ENCODE results near the gene EFNA5.

Gene EFNA5

DNA sequence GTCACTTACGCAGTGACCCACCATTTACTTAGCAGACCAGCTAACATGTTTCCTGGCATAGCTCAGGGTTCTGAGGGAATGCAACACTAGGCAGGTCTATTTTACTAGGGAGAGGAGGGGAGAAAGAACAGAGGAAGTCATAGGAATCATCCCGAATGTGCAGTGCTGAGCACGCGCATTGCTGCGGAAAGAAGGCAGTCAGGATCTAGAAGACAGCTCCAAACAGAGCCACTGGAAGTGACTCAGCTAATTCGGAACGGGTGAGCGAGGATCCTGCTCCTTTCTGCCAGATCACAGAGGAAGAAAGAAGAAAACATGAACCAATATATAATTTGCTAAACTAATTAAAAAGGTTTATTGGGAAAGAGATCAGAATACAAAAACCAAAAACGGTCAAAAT, 339.8 kb downstream of the EFNA5 start:
- Histone ChIP-seq H3K27me3 (ENCODE audit: insufficient read depth, low read length) (no peaks in the 10 kb centered on the region), H3K4me1 (ENCODE audit: insufficient read depth, low read length) (no peaks in the 10 kb centered on the region), H3K27ac (ENCODE audit: low read length) (no peak overlapping the region), H3K36me3 (ENCODE audit: insufficient read depth, low read depth, low read length) (no peaks in the 10 kb centered on the region), H3K4me3 (ENCODE audit: low read length) (no peak overlapping the region), H3K9me3 (ENCODE audit: insufficient read depth, low read depth, low read length) (no peaks in the 10 kb centered on the region), H3K9ac (ENCODE audit: low read depth, low read length) (no peak overlapping the region)

DNA sequence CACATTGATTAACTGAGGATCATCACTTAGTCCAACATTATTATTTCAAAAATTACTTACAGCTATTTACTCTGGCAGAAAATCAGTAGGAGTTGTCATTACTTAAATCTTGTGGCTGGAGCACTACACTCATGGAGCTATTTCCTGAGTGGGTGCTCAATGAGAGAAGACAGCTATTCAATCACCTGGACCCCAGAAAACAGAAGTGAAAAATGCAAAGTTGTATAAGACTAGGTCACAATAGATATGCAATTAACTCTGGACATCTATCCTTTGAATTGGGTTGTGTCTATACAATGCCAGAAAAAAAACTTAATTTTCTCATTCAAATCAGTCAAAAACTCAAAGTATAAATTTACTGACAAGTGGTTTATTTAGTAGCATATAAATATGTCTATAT, 340.9 kb downstream of the EFNA5 start:
- H3K27ac ChIP-seq (ENCODE audit: low read length), result no peak overlapping the region
- no peak overlapping the region for H3K4me3 ChIP-seq (ENCODE audit: low read length)
- no peaks in the 10 kb centered on the region for H3K9me3 ChIP-seq (ENCODE audit: insufficient read depth, low read depth, low read length)
- H3K27me3 ChIP-seq (ENCODE audit: insufficient read depth, low read length), result no peaks in the 10 kb centered on the region
- no peak overlapping the region for H3K9ac ChIP-seq (ENCODE audit: low read depth, low read length)
- no peaks in the 10 kb centered on the region for H3K36me3 ChIP-seq (ENCODE audit: insufficient read depth, low read depth, low read length)
- H3K4me1 ChIP-seq (ENCODE audit: insufficient read depth, low read length), result no peaks in the 10 kb centered on the region

Data from iPS-20b (cell line).